K562 (cell line): ENCODE measurements around the gene N4BP2. TPM values are rescaled to one million over a fixed set of nuclear protein-coding genes. Genes with fewer than 3 reads are reported as not detected.
A peak's percentile ranks its signal among the peaks of the same experiment; 100 is the strongest.

Source experiments
- ATF3 ChIP-seq, 2 experiments: fragments of 450-650 bp in 1 of 2; sonication (generic) in 1 of 2; formaldehyde crosslinking in 1 of 2; IDR thresholded peaks in 1 of 2; conservative IDR thresholded peaks in 1 of 2; 2 replicates each; pipeline versions ENCODE4 v1.6.1 to v1.8.1; 2016 to 2023; ENCODE audit warnings: mild to moderate bottlenecking in 2 of 2, moderate library complexity in 2 of 2, inconsistent platforms in 1 of 2, missing genetic modification reagents in 1 of 2
- BCOR ChIP-seq: fragments of 450-650 bp; IDR thresholded peaks from 2 replicates; pipeline ENCODE4 v1.6.1; 2016
- C11orf30 ChIP-seq: fragments of 450-650 bp; IDR thresholded peaks from 2 replicates; pipeline ENCODE4 v1.6.1; 2016; ENCODE audit warnings: low read depth, mild to moderate bottlenecking
- DLX4 ChIP-seq: fragments of 250-450 bp; sonication (Bioruptor Pico); IDR thresholded peaks from 2 replicates; pipeline ENCODE4 v1.6.1; 2021; ENCODE audit warnings: mild to moderate bottlenecking
- ETV1 ChIP-seq: fragments of 450-650 bp; conservative IDR thresholded peaks from 2 replicates; pipeline ENCODE4 v1.6.1; 2016; ENCODE audit warnings: missing genetic modification characterization, control low read depth, low read depth, missing compliant biosample characterization
- HMGN3 ChIP-seq: IDR thresholded peaks from 2 replicates; pipeline ENCODE4 v1.6.1; 2011; ENCODE audit warnings: borderline replicate concordance, low read depth, mild to moderate bottlenecking, mixed read lengths, low read length; ENCODE audit not compliant: insufficient read length; ENCODE audit errors: extremely low read depth
- HNRNPH1 ChIP-seq: fragments of 200-400 bp; formaldehyde crosslinking; optimal IDR thresholded peaks from 2 replicates; pipeline ENCODE3; 2017; ENCODE audit warnings: low read depth, mild to moderate bottlenecking, low read length, moderate library complexity
- MAFF ChIP-seq: IDR thresholded peaks from 2 replicates; pipeline ENCODE4 v1.6.1; 2012; ENCODE audit warnings: low read length, improper control_type of control experiment
- MAFG ChIP-seq: fragments of 450-650 bp; conservative IDR thresholded peaks from 2 replicates; pipeline ENCODE4 v1.6.1; 2016; ENCODE audit warnings: missing genetic modification characterization, missing compliant biosample characterization
- NFE2 ChIP-seq: IDR thresholded peaks from 2 replicates; pipeline ENCODE4 v1.6.1; 2014; ENCODE audit warnings: antibody characterized with exemption, low read depth
- NR2C2 ChIP-seq, 2 experiments: fragments of 200-800 bp in 1 of 2; sonication (Bioruptor generic) in 1 of 2; sonication (generic) in 1 of 2; formaldehyde crosslinking in 1 of 2; IDR thresholded peaks; 2 replicates each; pipeline versions ENCODE4 v1.6.1 to v1.8.0; 2016 to 2022; ENCODE audit warnings: mild to moderate bottlenecking in 1 of 2, missing compliant biosample characterization in 1 of 2, missing genetic modification characterization in 1 of 2, missing genetic modification reagents in 1 of 2
- POLR2G ChIP-seq: fragments of 200-400 bp; formaldehyde crosslinking; IDR thresholded peaks from 2 replicates; pipeline ENCODE4 v1.6.1; 2017; ENCODE audit warnings: low read depth, mild to moderate bottlenecking, antibody characterized with exemption, low read length, moderate library complexity
- SAP30 ChIP-seq: fragments of 200-600 bp; sonication (generic); IDR thresholded peaks from 2 replicates; pipeline ENCODE4 v1.6.1; 2012; ENCODE audit warnings: borderline replicate concordance, low read depth, mild to moderate bottlenecking, moderate library complexity, low read length, control low read depth, inconsistent platforms; ENCODE audit not compliant: insufficient read depth, poor library complexity, severe bottlenecking
- SMC3 ChIP-seq: conservative IDR thresholded peaks from 2 replicates; pipeline ENCODE4 v1.6.1; 2011; ENCODE audit warnings: low read depth, low read length, improper control_type of control experiment; ENCODE audit not compliant: insufficient read depth
- SRF ChIP-seq, 2 experiments: fragments of 250-450, 450-650 bp in 1 of 2; sonication (Bioruptor Pico) in 1 of 2; sonication (generic) in 1 of 2; formaldehyde crosslinking; IDR thresholded peaks; 2 replicates each; pipeline versions ENCODE4 v1.5.0 to v1.5.1; 2020 to 2022; ENCODE audit warnings: mild to moderate bottlenecking in 1 of 2, missing genetic modification reagents in 1 of 2
- ZBTB1 ChIP-seq: sonication (generic); formaldehyde crosslinking; IDR thresholded peaks from 2 replicates; pipeline ENCODE4 v1.8.1; 2023; ENCODE audit warnings: missing genetic modification reagents, low read depth, mild to moderate bottlenecking, borderline replicate concordance
- ZNF165 ChIP-seq: fragments of 250-450 bp; sonication (Bioruptor Pico); IDR thresholded peaks from 2 replicates; pipeline ENCODE4 v1.4.0; 2020; ENCODE audit warnings: borderline replicate concordance
- ZNF830 ChIP-seq: fragments of 250-450 bp; sonication (Bioruptor Pico); IDR thresholded peaks from 2 replicates; pipeline ENCODE4 v1.5.0; 2021; ENCODE audit warnings: mild to moderate bottlenecking
- ZSCAN32 ChIP-seq: fragments of 450-650 bp; formaldehyde crosslinking; IDR thresholded peaks from 2 replicates; pipeline ENCODE4 v1.4.0; 2020; ENCODE audit warnings: mild to moderate bottlenecking, moderate library complexity
- polyA plus RNA-seq, 8 experiments: library from polyadenylated mRNA; depleted of rRNA in 4 of 8; stranded (reverse) in 5 of 8; unstranded in 3 of 8; fragments of >200 nt; fragmentation: Nextera tagmentation in 2 of 8; fragmentation: Illumina TruSeq in 1 of 8; extraction: Ambion mirVana in 2 of 8; extraction: Trizol in 1 of 8; gene quantifications; 2 replicates each; pipeline versions ENCODE4 v1.2.1 to v1.2.3, GENCODE V29; 2011 to 2014; ENCODE audit warnings: inconsistent platforms in 1 of 8, missing spikeins in 1 of 8
- total RNA-seq, 7 experiments: library from RNA; depleted of rRNA in 6 of 7; stranded (reverse); fragments of >200 nt in 6 of 7; fragmentation: Illumina TruSeq in 2 of 7; extraction: Trizol in 2 of 7; gene quantifications; 2 replicates each; pipeline versions ENCODE4 v1.2.1 to v1.2.3, GENCODE V29; 2011 to 2021; ENCODE audit warnings: low replicate concordance in 1 of 7
- TF ChIP-seq, protein P1 (sequence below): fragments of 450-650 bp; formaldehyde crosslinking; conservative IDR thresholded peaks from 2 replicates; pipeline ENCODE4 v1.4.0; 2022; ENCODE audit warnings: mild to moderate bottlenecking, missing genetic modification characterization
- TF ChIP-seq, protein P2 (sequence below), 2 experiments: fragments of 450-650 bp in 1 of 2; sonication (generic) in 1 of 2; formaldehyde crosslinking; conservative IDR thresholded peaks; 2 replicates each; pipeline versions ENCODE4 v1.4.0 to v1.8.1; 2020 to 2022; ENCODE audit warnings: mild to moderate bottlenecking in 1 of 2, missing genetic modification reagents in 1 of 2
- TF ChIP-seq, protein P3 (sequence below): fragments of 150-350 bp; conservative IDR thresholded peaks from 2 replicates; pipeline ENCODE4 v1.6.1; 2014; ENCODE audit warnings: low read length

Gene N4BP2
- total and polyA plus RNA-seq, 9 of the 15 experiments (the other 6 are each of a cell fraction or from before 2014, with no cell fraction given) = 2.7 to 12.6 (median 7.6) TPM

DNA sequence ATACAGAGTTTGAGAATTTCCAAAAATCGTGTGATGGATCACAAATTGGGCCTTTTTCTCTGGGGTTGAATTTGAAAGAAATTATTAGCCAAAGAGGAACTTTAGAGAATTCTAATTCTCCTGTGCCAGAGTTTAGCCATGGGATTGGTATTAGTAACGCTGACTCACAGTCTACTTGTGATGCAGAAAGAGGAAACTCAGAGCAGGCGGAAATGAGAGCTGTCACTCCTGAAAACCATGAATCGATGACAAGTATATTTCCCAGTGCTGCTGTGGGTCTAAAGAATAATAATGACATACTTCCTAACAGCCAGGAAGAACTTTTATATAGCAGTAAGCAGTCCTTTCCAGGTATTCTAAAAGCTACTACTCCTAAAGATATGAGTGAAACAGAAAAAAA is 64.9 kb downstream of the N4BP2 start (continued):
- TF ChIP-seq ATF3 (IDR thresholded peaks at IDR 0.05) = peak; percentile 81
- no peak for TF ChIP-seq ATF3 (CRISPR knock-in tag; conservative IDR thresholded peaks at IDR 0.05)
- TF ChIP-seq C11orf30 = peak; percentile 87
- no peak for TF ChIP-seq NR2C2 (CRISPR knock-in tag; IDR thresholded peaks at IDR 0.05)
- TF ChIP-seq NR2C2 (tag; IDR thresholded peaks at IDR 0.05) = peak; percentile 29; the same call in 1 of the 2 replicates
- no peak for TF ChIP-seq ZNF830 (CRISPR knock-in tag)
- peak; percentile 79 for TF ChIP-seq MAFG (tag)
- peak; percentile 67 for TF ChIP-seq MAFF
- no peak for TF ChIP-seq HMGN3
- TF ChIP-seq, protein P1, sequence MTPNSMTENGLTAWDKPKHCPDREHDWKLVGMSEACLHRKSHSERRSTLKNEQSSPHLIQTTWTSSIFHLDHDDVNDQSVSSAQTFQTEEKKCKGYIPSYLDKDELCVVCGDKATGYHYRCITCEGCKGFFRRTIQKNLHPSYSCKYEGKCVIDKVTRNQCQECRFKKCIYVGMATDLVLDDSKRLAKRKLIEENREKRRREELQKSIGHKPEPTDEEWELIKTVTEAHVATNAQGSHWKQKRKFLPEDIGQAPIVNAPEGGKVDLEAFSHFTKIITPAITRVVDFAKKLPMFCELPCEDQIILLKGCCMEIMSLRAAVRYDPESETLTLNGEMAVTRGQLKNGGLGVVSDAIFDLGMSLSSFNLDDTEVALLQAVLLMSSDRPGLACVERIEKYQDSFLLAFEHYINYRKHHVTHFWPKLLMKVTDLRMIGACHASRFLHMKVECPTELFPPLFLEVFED (CRISPR knock-in tag) = no peak
- TF ChIP-seq, protein P2, sequence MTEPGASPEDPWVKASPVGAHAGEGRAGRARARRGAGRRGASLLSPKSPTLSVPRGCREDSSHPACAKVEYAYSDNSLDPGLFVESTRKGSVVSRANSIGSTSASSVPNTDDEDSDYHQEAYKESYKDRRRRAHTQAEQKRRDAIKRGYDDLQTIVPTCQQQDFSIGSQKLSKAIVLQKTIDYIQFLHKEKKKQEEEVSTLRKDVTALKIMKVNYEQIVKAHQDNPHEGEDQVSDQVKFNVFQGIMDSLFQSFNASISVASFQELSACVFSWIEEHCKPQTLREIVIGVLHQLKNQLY (CRISPR knock-in tag; conservative IDR thresholded peaks at IDR 0.05) = no peak
- TF ChIP-seq, protein P3, sequence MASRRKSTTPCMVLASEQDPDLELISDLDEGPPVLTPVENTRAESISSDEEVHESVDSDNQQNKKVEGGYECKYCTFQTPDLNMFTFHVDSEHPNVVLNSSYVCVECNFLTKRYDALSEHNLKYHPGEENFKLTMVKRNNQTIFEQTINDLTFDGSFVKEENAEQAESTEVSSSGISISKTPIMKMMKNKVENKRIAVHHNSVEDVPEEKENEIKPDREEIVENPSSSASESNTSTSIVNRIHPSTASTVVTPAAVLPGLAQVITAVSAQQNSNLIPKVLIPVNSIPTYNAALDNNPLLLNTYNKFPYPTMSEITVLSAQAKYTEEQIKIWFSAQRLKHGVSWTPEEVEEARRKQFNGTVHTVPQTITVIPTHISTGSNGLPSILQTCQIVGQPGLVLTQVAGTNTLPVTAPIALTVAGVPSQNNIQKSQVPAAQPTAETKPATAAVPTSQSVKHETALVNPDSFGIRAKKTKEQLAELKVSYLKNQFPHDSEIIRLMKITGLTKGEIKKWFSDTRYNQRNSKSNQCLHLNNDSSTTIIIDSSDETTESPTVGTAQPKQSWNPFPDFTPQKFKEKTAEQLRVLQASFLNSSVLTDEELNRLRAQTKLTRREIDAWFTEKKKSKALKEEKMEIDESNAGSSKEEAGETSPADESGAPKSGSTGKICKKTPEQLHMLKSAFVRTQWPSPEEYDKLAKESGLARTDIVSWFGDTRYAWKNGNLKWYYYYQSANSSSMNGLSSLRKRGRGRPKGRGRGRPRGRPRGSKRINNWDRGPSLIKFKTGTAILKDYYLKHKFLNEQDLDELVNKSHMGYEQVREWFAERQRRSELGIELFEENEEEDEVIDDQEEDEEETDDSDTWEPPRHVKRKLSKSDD = no peak
- no peak for TF ChIP-seq SRF (CRISPR knock-in tag; IDR thresholded peaks at IDR 0.05)
- TF ChIP-seq ZBTB1 (CRISPR knock-in tag) = no peak
- TF ChIP-seq ZSCAN32 = no peak
- 0 out of 2 replicates have a peak, but pooled peaks have one; percentile 22 for TF ChIP-seq ETV1 (tag)
- TF ChIP-seq POLR2G = no peak
- no peak for TF ChIP-seq SAP30
- no peak for TF ChIP-seq SMC3
- TF ChIP-seq NFE2 = peak; percentile 91
- TF ChIP-seq DLX4 (CRISPR knock-in tag) = no peak
- no peak for TF ChIP-seq HNRNPH1
- no peak for TF ChIP-seq ZNF165
- no peak for TF ChIP-seq BCOR
